Placental pericyte (primary cell): ENCODE data around the gene ELOVL5. TPM values are rescaled to one million over a fixed set of nuclear protein-coding genes. Genes with fewer than 3 reads are reported as not detected.
A peak's percentile ranks its signal among the peaks of the same experiment; 100 is the strongest.

Experiments used
- small RNA-seq: library from RNA; depleted of rRNA; stranded (forward); fragments of <200 nt; gene quantifications from one replicate; pipeline ENCODE3, GENCODE V24; 2012; ENCODE audit warnings: low replicate concordance
- total RNA-seq: library from RNA; depleted of rRNA; stranded (reverse); fragments of >200 nt; gene quantifications from 2 replicates; pipeline ENCODE4 v1.2.3, GENCODE V29; 2012

ELOVL5 gene, protein sequence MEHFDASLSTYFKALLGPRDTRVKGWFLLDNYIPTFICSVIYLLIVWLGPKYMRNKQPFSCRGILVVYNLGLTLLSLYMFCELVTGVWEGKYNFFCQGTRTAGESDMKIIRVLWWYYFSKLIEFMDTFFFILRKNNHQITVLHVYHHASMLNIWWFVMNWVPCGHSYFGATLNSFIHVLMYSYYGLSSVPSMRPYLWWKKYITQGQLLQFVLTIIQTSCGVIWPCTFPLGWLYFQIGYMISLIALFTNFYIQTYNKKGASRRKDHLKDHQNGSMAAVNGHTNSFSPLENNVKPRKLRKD
- total RNA-seq: 74.0 and 126 TPM in 2 replicates

DNA sequence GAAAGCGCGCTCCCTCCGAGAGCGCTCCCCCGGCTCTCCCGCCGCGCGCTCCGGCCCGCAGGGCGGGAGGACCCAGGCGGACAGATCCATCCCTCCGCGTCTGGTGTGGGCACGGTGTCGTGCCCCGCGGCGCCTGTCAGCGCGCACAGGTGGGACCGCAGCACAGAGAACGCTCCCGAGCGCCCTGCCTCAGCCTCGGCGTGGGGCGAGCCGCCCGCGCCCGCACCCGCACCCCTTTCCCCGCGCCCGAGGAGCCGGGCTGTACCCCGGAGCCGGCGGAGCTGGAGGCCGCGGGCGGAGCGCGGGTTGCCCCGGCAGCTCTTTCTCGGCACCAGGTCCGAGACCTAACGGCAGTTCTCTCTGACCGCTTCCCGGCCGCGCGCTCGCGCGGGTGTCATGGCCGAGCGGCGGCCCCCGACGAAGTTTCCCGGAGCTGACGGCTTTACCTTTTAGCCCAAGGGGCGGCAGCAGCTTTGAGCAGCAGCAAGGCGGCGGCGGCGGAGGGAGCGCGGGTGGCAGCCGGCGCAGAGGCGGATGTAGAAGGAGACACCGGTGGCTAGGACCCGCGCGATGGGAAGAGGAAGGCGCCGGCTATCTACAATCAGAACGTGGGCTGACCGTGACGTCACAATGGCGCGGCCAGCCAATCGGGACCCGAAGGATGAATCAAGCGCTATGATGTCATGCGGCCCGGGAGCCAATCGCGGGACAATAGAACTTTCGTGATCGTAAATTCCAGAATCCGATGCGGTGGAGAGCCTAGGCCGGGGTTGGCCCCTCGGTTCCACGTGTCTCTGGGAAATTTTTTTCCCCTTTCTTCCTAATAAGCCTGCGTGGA, at the start of gene ELOVL5:
Gene ELOVL5, minus strand, starts transcription at position 580 of the 838 bp plus-strand sequence. CDS start 53,251 bp downstream, outside the sequence.

Small RNAs within 50 kb of the gene (small RNA-seq; reads per million reads assigned to genes)
- gene MIR5685 (not detected), gene RNU1-136P (4.3 reads per million, percentile 86 among the genes with 10 or more reads in this experiment)

Other genes starting within 250 kb of the ELOVL5 start
- not detected in 2 replicates for gene GCM1, start 200.1 kb downstream of the ELOVL5 start, total RNA-seq
- 15.6 and 18.8 TPM in 2 replicates for gene GCLC, start 196.2 kb upstream of the ELOVL5 start, total RNA-seq